ENCODE results near the gene ZBTB20. TPM values are rescaled to one million over a fixed set of nuclear protein-coding genes. Genes with fewer than 3 reads are reported as not detected.
A peak's percentile ranks its signal among the peaks of the same experiment; 100 is the strongest.

The ZBTB20 gene
- total RNA-seq, 1 donor from 2014 or later, result 62.4 TPM

GRCh38 chr3:114718898-114719210, 428.2 kb downstream of the ZBTB20 start:
- no peak for DNase-seq (ENCODE audit: low read depth)

GRCh38 chr3:114718071-114718897, 428.8 kb downstream of the ZBTB20 start:
- DNase-seq (ENCODE audit: low read depth), result no peak

- DNase-seq (ENCODE audit: low read depth), result no peak
Observed at GRCh38 chr3:114716916-114717315, 430.2 kb downstream of the ZBTB20 start.

- no peak for DNase-seq (ENCODE audit: low read depth)
Observed at GRCh38 chr3:114716126-114716525, 431.0 kb downstream of the ZBTB20 start.

- DNase-seq (ENCODE audit: low read depth), result no peak
Observed at GRCh38 chr3:114714957-114715460, 432.1 kb downstream of the ZBTB20 start.

GRCh38 chr3:114714237-114714636, 432.9 kb downstream of the ZBTB20 start:
- no peak for DNase-seq (ENCODE audit: low read depth)

GRCh38 chr3:114712728-114713492, 434.2 kb downstream of the ZBTB20 start:
- DNase-seq (ENCODE audit: low read depth), result no peak

GRCh38 chr3:114711321-114711886, 435.7 kb downstream of the ZBTB20 start:
- DNase-seq (ENCODE audit: low read depth), result peak; percentile 41

GRCh38 chr3:114709102-114709501, 438.0 kb downstream of the ZBTB20 start:
- no peak for DNase-seq (ENCODE audit: low read depth)

- no peak for DNase-seq (ENCODE audit: low read depth)
Observed at GRCh38 chr3:114707252-114707860, 439.7 kb downstream of the ZBTB20 start.

- peak; percentile 67 for DNase-seq (ENCODE audit: low read depth)
Observed at GRCh38 chr3:114706591-114707232, 440.4 kb downstream of the ZBTB20 start.

- DNase-seq (ENCODE audit: low read depth), result no peak
Observed at GRCh38 chr3:114700637-114701234, 446.4 kb downstream of the ZBTB20 start.

- no peak for DNase-seq (ENCODE audit: low read depth)
Observed at GRCh38 chr3:114698146-114699105, 448.7 kb downstream of the ZBTB20 start.

- no peak for DNase-seq (ENCODE audit: low read depth)
Observed at GRCh38 chr3:114697401-114697800, 449.7 kb downstream of the ZBTB20 start.

- no peak for DNase-seq (ENCODE audit: low read depth)
Observed at GRCh38 chr3:114694251-114694650, 452.8 kb downstream of the ZBTB20 start.

GRCh38 chr3:114691871-114692270, 455.2 kb downstream of the ZBTB20 start:
- DNase-seq (ENCODE audit: low read depth), result no peak

GRCh38 chr3:114690911-114691310, 456.2 kb downstream of the ZBTB20 start:
- DNase-seq (ENCODE audit: low read depth), result no peak

GRCh38 chr3:114687151-114687550, 459.9 kb downstream of the ZBTB20 start:
- peak; percentile 37 for DNase-seq (ENCODE audit: low read depth)

- DNase-seq (ENCODE audit: low read depth), result no peak
Observed at GRCh38 chr3:114686621-114687020, 460.5 kb downstream of the ZBTB20 start.

- DNase-seq (ENCODE audit: low read depth), result no peak
Observed at GRCh38 chr3:114685161-114685560, 461.9 kb downstream of the ZBTB20 start.
